HCT116 (cell line): ENCODE measurements around the gene FPR3. TPM values are rescaled to one million over a fixed set of nuclear protein-coding genes. Genes with fewer than 3 reads are reported as not detected.
A peak's percentile ranks its signal among the peaks of the same experiment; 100 is the strongest.

Experiments used
- ATAC-seq: fragments of 200-7000 bp; cut with Tn5 transposase; 2 replicates; pipeline ENCODE4 v1.9.1; 2020; ENCODE audit warnings: mild to moderate bottlenecking, moderate library complexity
- BruUV-seq: library from RNA; stranded (reverse); fragments of 400-500 nt; replicated peaks from 2 replicates; lab custom pipeline; 2021; lab: Mats Ljungman, UMichigan
- CTCF ChIA-PET: fragments of 300-600 bp; sonication (Branson Sonifier 250); formaldehyde crosslinking; loops from one replicate; lab custom pipeline; 2021; ENCODE audit warnings: antibody characterized with exemption; lab: Charles Lee
- POLR2A ChIA-PET: fragments of 300-600, 350-600 bp; sonication (Branson Sonifier 250); formaldehyde crosslinking; loops from one replicate; lab custom pipeline; 2021; ENCODE audit warnings: antibody characterized with exemption; lab: Charles Lee
- RAD21 ChIA-PET, 2 experiments: fragments of 300-600 bp; sonication (Branson Sonifier 250); formaldehyde crosslinking; loops; one replicate each; lab custom pipeline; 2023; ENCODE audit warnings: low total read pairs in 2 of 2; ENCODE audit not compliant: uncharacterized antibody in 2 of 2, unreplicated experiment in 2 of 2, low non-redundant PET in 1 of 2; lab: Charles Lee
- DNase-seq: peaks from one replicate; pipeline ENCODE4 v3.0.0-alpha.2; 2010; ENCODE audit warnings: low read depth, low spot score
- H2AFZ ChIP-seq: fragments of 200-600 bp; shearing (Covaris generic), sonication (generic); 2 replicates; pipeline ENCODE4 v1.6.1; 2017; ENCODE audit warnings: low read depth, mixed run types, mixed read lengths, antibody characterized with exemption, low read length; ENCODE audit not compliant: poor library complexity, severe bottlenecking
- H3K27ac ChIP-seq: 2 replicates; pipeline ENCODE4 v1.5.1; 2012; ENCODE audit warnings: low read depth, low read length
- H3K27me3 ChIP-seq: fragments of 200-600 bp; sonication (generic); 2 replicates; pipeline ENCODE4 v1.6.1; 2016; ENCODE audit warnings: mixed run types, low read length, mixed read lengths; ENCODE audit not compliant: insufficient read depth
- H3K36me3 ChIP-seq, 2 experiments: fragments of 200-500 bp in 1 of 2; fragments of 200-600 bp in 1 of 2; sonication (Bioruptor generic) in 1 of 2; sonication (generic) in 1 of 2; 2 replicates each; pipeline versions ENCODE4 v1.5.1 to v1.6.1; 2014 to 2016; ENCODE audit warnings: low read length in 2 of 2, inconsistent platforms in 1 of 2, mixed read lengths in 1 of 2, mixed run types in 1 of 2; ENCODE audit not compliant: insufficient read depth in 2 of 2, control insufficient read depth in 1 of 2
- H3K4me1 ChIP-seq, 2 experiments: fragments of 200-600 bp in 1 of 2; sonication (generic) in 1 of 2; 2 replicates each; pipeline versions ENCODE4 v1.5.1 to v1.6.1; 2012 to 2017; ENCODE audit warnings: low read length in 2 of 2, inconsistent platforms in 1 of 2, mild to moderate bottlenecking in 1 of 2, mixed read lengths in 1 of 2, mixed run types in 1 of 2, moderate library complexity in 1 of 2; ENCODE audit not compliant: insufficient read depth in 2 of 2, control insufficient read depth in 1 of 2
- H3K4me2 ChIP-seq: fragments of 200-600 bp; sonication (generic); 2 replicates; pipeline ENCODE4 v1.6.1; 2017; ENCODE audit warnings: mixed run types, low read length, mixed read lengths
- H3K4me3 ChIP-seq, 2 experiments: fragments of 200-600 bp in 1 of 2; sonication (generic) in 1 of 2; replicated peaks in 1 of 2; 2 replicates each; pipeline ENCODE4 v1.5.1; 2011 to 2016; ENCODE audit warnings: low read length in 2 of 2, control low read depth in 1 of 2, low read depth in 1 of 2, mild to moderate bottlenecking in 1 of 2, mixed read lengths in 1 of 2, mixed run types in 1 of 2
- H3K79me2 ChIP-seq: fragments of 200-600 bp; sonication (generic); 2 replicates; pipeline ENCODE4 v1.6.1; 2017; ENCODE audit warnings: mild to moderate bottlenecking, mixed run types, low read length, moderate library complexity, mixed read lengths; ENCODE audit not compliant: insufficient read depth
- H3K9ac ChIP-seq: fragments of 200-600 bp; sonication (generic); 2 replicates; pipeline ENCODE4 v1.6.1; 2016; ENCODE audit warnings: low read length, mixed read lengths
- H3K9me2 ChIP-seq: fragments of 200-600 bp; sonication (generic), shearing (Covaris generic); 2 replicates; pipeline ENCODE4 v1.6.1; 2017; ENCODE audit warnings: mixed run types, mild to moderate bottlenecking, moderate library complexity; ENCODE audit not compliant: insufficient read depth
- H3K9me3 ChIP-seq, 2 experiments: fragments of 200-500 bp in 1 of 2; fragments of 200-600 bp in 1 of 2; sonication (Bioruptor generic) in 1 of 2; sonication (generic) in 1 of 2; 2 replicates each; pipeline ENCODE4 v1.6.1; 2014 to 2017; ENCODE audit warnings: low read length in 2 of 2, mixed read lengths in 2 of 2, inconsistent platforms in 1 of 2, low read depth in 1 of 2, mild to moderate bottlenecking in 1 of 2, mixed run types in 1 of 2, moderate library complexity in 1 of 2; ENCODE audit not compliant: control insufficient read depth in 1 of 2, insufficient read depth in 1 of 2
- H4K20me1 ChIP-seq: fragments of 200-600 bp; sonication (generic), shearing (Covaris generic); 2 replicates; pipeline ENCODE4 v1.6.1; 2017; ENCODE audit warnings: mixed run types, mild to moderate bottlenecking, moderate library complexity; ENCODE audit not compliant: insufficient read depth
- EZH2phosphoT487 ChIP-seq: fragments of 200-600 bp; IDR thresholded peaks from 2 replicates; pipeline ENCODE4 v1.6.1; 2018; ENCODE audit warnings: antibody characterized with exemption, borderline replicate concordance
- JUND ChIP-seq: IDR thresholded peaks from 2 replicates; pipeline ENCODE4 v1.6.1; 2012
- POLR2A ChIP-seq: IDR thresholded peaks from 2 replicates; pipeline ENCODE4 v1.7.0; 2011; ENCODE audit warnings: borderline replicate concordance; ENCODE audit not compliant: insufficient read depth, insufficient read length; ENCODE audit errors: extremely low read depth
- RAD21 ChIP-seq: IDR thresholded peaks from 2 replicates; pipeline ENCODE4 v1.6.1; 2012; ENCODE audit warnings: low read depth, mild to moderate bottlenecking
- ZNF274 ChIP-seq: fragments of 200-500 bp; sonication (Bioruptor generic); IDR thresholded peaks from 2 replicates; pipeline ENCODE4 v1.6.1; 2014; ENCODE audit warnings: mild to moderate bottlenecking, low read depth, low read length, inconsistent platforms
- intact Hi-C: fragments of 100-400 bp; cut with micrococcal nuclease; formaldehyde crosslinking; loops from 2 replicates; pipeline ENCODE4 v1.10.0; 2022
- total RNA-seq: library from RNA; stranded (reverse); gene quantifications from one replicate; pipeline ENCODE4 v1.2.1, GENCODE V29; 2021; ENCODE audit not compliant: unreplicated experiment
- TF ChIP-seq, protein P1 (sequence below): IDR thresholded peaks from 2 replicates; pipeline ENCODE4 v1.6.1; 2012; ENCODE audit warnings: low read depth
- TF ChIP-seq, protein P2 (sequence below), 3 experiments: fragments of 200-600 bp in 1 of 3; sonication (generic) in 1 of 3; IDR thresholded peaks in 2 of 3; conservative IDR thresholded peaks in 1 of 3; 2 replicates each; pipeline ENCODE4 v1.5.1; 2012 to 2017; ENCODE audit warnings: low read depth in 2 of 3, low read length in 2 of 3, antibody characterized with exemption in 1 of 3, borderline replicate concordance in 1 of 3, control low read depth in 1 of 3, mild to moderate bottlenecking in 1 of 3, mixed read lengths in 1 of 3, mixed run types in 1 of 3, moderate library complexity in 1 of 3; ENCODE audit not compliant: insufficient read depth in 1 of 3

The FPR3 gene
- total RNA-seq, 1 experiment from 2014 or later, result not detected

DNA sequence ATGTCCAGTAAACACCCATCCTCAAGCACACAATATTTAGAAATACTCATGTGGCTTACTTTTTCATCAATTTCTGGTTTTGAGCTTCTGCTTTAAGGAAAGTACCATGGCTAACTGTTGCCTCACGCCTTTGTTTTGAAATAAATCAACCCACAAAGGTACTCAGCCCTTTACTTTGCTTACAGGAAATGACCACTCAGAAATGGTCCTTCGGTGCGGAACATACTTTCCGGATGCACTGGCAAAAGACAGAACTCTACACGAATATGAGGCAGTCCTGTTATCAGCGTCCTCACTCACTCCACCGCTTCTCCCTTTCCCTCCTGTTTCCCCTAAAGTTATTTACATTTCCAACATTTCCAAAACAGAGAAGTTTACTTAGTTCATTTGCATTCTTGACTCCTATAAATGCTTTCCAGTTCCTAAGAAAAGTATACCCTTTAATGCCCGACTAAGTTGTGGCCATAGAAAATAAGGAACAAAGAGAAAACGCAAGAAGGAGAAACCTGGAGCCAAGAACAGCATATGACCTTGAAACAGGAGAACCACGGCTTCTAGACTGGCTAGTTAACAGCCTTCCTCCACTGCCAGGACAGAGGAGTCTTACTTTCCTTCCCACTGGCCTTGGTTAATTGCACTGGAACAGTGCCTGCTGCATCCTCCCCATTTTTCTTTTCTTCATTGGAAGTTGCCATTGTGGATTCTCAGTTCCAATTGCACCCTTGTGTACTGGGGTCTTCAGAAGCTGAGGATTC, 23.4 kb upstream of the FPR3 start:
- RAD21 ChIA-PET, result no interaction called here
- CTCF ChIA-PET, result no interaction called here
- Histone ChIP-seq H4K20me1 (no peaks in the 10 kb centered on the region), H2AFZ (no peak overlapping the region), H3K9ac (no peak overlapping the region), H3K9me3 (0 out of 4 replicates have a peak, but pooled peaks cover 0 to 3% of the 10 kb centered on the region in 2 experiments), H3K79me2 (no peaks in the 10 kb centered on the region), H3K4me3 (no peak overlapping the region), H3K27me3 (no peaks in the 10 kb centered on the region), H3K4me1 (no peaks in the 10 kb centered on the region), H3K36me3 (no peaks in the 10 kb centered on the region), H3K9me2 (no peaks in the 10 kb centered on the region), H3K4me2 (no peak overlapping the region), H3K27ac (no peak overlapping the region)
- DNase-seq, result no peak
- no peak for TF ChIP-seq EZH2phosphoT487
- TF ChIP-seq ZNF274, result no peak
- TF ChIP-seq, protein P1, sequence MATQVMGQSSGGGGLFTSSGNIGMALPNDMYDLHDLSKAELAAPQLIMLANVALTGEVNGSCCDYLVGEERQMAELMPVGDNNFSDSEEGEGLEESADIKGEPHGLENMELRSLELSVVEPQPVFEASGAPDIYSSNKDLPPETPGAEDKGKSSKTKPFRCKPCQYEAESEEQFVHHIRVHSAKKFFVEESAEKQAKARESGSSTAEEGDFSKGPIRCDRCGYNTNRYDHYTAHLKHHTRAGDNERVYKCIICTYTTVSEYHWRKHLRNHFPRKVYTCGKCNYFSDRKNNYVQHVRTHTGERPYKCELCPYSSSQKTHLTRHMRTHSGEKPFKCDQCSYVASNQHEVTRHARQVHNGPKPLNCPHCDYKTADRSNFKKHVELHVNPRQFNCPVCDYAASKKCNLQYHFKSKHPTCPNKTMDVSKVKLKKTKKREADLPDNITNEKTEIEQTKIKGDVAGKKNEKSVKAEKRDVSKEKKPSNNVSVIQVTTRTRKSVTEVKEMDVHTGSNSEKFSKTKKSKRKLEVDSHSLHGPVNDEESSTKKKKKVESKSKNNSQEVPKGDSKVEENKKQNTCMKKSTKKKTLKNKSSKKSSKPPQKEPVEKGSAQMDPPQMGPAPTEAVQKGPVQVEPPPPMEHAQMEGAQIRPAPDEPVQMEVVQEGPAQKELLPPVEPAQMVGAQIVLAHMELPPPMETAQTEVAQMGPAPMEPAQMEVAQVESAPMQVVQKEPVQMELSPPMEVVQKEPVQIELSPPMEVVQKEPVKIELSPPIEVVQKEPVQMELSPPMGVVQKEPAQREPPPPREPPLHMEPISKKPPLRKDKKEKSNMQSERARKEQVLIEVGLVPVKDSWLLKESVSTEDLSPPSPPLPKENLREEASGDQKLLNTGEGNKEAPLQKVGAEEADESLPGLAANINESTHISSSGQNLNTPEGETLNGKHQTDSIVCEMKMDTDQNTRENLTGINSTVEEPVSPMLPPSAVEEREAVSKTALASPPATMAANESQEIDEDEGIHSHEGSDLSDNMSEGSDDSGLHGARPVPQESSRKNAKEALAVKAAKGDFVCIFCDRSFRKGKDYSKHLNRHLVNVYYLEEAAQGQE, result no peak
- no peak for TF ChIP-seq JUND
- POLR2A ChIA-PET, result no interaction called here
- BruUV-seq, result no TSS peak
- ATAC-seq, result no peak
- intact Hi-C loops, result no loop called here

DNA sequence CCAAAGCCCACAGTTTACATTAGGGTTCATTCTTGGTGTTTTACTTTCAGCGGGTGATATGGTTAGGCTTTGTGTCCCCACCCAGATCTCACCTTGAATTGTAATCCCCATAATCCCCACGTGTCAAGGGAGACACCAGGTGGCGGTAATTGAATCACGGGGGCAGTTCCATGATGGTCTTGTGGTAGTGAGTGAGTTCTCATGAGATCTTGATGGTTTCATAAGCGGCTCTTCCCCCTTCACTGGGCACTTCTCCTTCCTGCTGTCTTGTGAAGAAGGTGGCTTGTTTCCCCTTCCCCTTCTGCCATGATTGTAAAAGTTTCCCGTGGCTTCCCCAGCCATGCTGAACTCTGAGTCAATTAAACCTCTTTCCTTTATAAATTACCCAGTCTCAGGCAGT, 22.0 kb upstream of the FPR3 start:
- ChIA-PET POLR2A (no interaction called here), CTCF (no interaction called here)
- BruUV-seq, result no TSS peak
- H4K20me1 ChIP-seq, result no peaks in the 10 kb centered on the region
- H3K4me3 ChIP-seq, result no peak overlapping the region
- H3K9me2 ChIP-seq, result no peaks in the 10 kb centered on the region
- TF ChIP-seq POLR2A (no peak), RAD21 (peak; percentile 41)
- TF ChIP-seq, protein P2, sequence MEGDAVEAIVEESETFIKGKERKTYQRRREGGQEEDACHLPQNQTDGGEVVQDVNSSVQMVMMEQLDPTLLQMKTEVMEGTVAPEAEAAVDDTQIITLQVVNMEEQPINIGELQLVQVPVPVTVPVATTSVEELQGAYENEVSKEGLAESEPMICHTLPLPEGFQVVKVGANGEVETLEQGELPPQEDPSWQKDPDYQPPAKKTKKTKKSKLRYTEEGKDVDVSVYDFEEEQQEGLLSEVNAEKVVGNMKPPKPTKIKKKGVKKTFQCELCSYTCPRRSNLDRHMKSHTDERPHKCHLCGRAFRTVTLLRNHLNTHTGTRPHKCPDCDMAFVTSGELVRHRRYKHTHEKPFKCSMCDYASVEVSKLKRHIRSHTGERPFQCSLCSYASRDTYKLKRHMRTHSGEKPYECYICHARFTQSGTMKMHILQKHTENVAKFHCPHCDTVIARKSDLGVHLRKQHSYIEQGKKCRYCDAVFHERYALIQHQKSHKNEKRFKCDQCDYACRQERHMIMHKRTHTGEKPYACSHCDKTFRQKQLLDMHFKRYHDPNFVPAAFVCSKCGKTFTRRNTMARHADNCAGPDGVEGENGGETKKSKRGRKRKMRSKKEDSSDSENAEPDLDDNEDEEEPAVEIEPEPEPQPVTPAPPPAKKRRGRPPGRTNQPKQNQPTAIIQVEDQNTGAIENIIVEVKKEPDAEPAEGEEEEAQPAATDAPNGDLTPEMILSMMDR (IDR thresholded peaks at IDR 0.05 in 2 of 3, conservative IDR thresholded peaks at IDR 0.05 in 1 of 3; ENCODE audit: borderline replicate concordance in 1 of 3, insufficient read depth in 1 of 3, low read depth in 2 of 3, low read length in 2 of 3), result peak in 1 of 3 experiments; percentile 19; a peak in 1 of 6 replicates
- TF ChIP-seq, all 23 proteins: peak for 2
- ATAC-seq (no peak), DNase-seq (no peak)
- Histone ChIP-seq H3K9ac (no peak overlapping the region), H3K27ac (no peak overlapping the region), H3K27me3 (no peaks in the 10 kb centered on the region), H3K4me1 (peaks cover 0 to under 1% of the 10 kb centered on the region in 2 experiments; a peak in 1 of 4 replicates), H3K79me2 (no peaks in the 10 kb centered on the region), H3K9me3 (0 out of 4 replicates have a peak, but pooled peaks cover 0 to 3% of the 10 kb centered on the region in 2 experiments), H3K36me3 (no peaks in the 10 kb centered on the region), H3K4me2 (no peak overlapping the region), H2AFZ (no peak overlapping the region)
- RAD21 ChIA-PET, result no interaction called here
- intact Hi-C loops, result no loop called here
